PFSK-1 (cell line): Measurements from ENCODE around the gene INSYN2B.

Source experiments
- REST ChIP-seq, 2 experiments: IDR thresholded peaks; 2 replicates each; pipeline versions ENCODE4 v1.6.1 to v1.8.0; 2011 to 2012; ENCODE audit warnings: low read depth in 2 of 2, low read length in 2 of 2, control low read depth in 1 of 2, inconsistent platforms in 1 of 2, mild to moderate bottlenecking in 1 of 2, moderate library complexity in 1 of 2; ENCODE audit not compliant: insufficient read depth in 1 of 2
- SIN3A ChIP-seq: IDR thresholded peaks from 2 replicates; pipeline ENCODE4 v1.6.1; 2012; ENCODE audit warnings: mild to moderate bottlenecking, low read length, moderate library complexity, borderline replicate concordance; ENCODE audit not compliant: insufficient read depth

GRCh38 chr5:169817031-169817430 lies 163.3 kb downstream of the INSYN2B start:
- TF ChIP-seq SIN3A (no peak), REST (IDR thresholded peaks at IDR 0.05; ENCODE audit: insufficient read depth in 1 of 2, low read depth in 2 of 2, low read length in 2 of 2) (no peak)
